Stomach (tissue), 4 donors: ENCODE data around the gene CHST1.

Experiments used
- CTCF ChIP-seq, 7 experiments: fragments of 450-650 bp in 4 of 7; fragments of 200-600 bp in 3 of 7; sonication (generic) in 3 of 7; IDR thresholded peaks; one replicate each; pipeline ENCODE4 v1.5.1; 2016 to 2019; ENCODE audit warnings: antibody characterized with exemption in 7 of 7, control low read depth in 2 of 7, mild to moderate bottlenecking in 1 of 7
- EP300 ChIP-seq: sonication (generic); formaldehyde crosslinking; IDR thresholded peaks from one replicate; pipeline ENCODE4 v1.6.1; 2017; ENCODE audit warnings: antibody characterized with exemption
- POLR2A ChIP-seq, 4 donors: fragments of 450-650 bp; IDR thresholded peaks; one replicate each; pipeline ENCODE4 v1.6.1; 2016; ENCODE audit warnings: antibody characterized with exemption in 4 of 4, control low read depth in 2 of 4, mild to moderate bottlenecking in 1 of 4, moderate library complexity in 1 of 4
- POLR2AphosphoS5 ChIP-seq, 3 donors: sonication (generic); formaldehyde crosslinking; IDR thresholded peaks; one replicate each; pipeline ENCODE4 v1.6.1; 2016; ENCODE audit warnings: antibody characterized with exemption in 3 of 3

GRCh38 chr11:45622283-45622682 is 43.1 kb downstream of the CHST1 start:
- no peak for TF ChIP-seq CTCF (IDR thresholded peaks at IDR 0.05)
- no peak for TF ChIP-seq POLR2A (IDR thresholded peaks at IDR 0.05)
- TF ChIP-seq EP300: no peak
- TF ChIP-seq POLR2AphosphoS5 (IDR thresholded peaks at IDR 0.05): no peak
